OCI-LY1 (cell line): ENCODE results near the gene MARCOL.

ENCODE experiments used
- EZH2 ChIP-seq: fragments of 200-600 bp; sonication (generic), shearing (Covaris generic); IDR thresholded peaks from 2 replicates; pipeline ENCODE4 v1.8.0; 2017; ENCODE audit warnings: borderline replicate concordance, mixed run types, mild to moderate bottlenecking, antibody characterized with exemption, low read length, moderate library complexity, mixed read lengths
- TF ChIP-seq, protein P1 (sequence below): fragments of 200-600 bp; sonication (generic), shearing (Covaris generic); IDR thresholded peaks from 2 replicates; pipeline ENCODE4 v1.5.1; 2017; ENCODE audit warnings: mild to moderate bottlenecking, antibody characterized with exemption, low read length, moderate library complexity, mixed read lengths

DNA sequence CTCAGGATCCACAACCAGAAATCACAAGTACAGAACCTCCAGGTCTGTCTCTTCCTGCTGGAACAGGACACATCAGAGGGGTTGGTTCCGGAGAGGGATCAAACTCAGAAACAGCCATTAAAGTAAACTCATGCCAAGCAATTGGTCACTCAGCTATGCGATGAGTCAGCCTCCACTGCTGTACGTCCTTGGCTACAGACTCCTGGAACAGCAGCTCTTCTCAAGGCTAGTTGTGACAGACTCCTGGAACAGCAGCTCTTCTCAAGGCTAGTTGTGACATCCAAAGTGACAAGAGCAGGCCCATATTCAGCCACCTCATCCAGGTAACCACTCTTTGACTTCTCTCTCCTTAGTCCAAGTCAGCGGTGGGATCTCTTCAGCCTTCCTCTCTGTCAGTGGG lies 30.2 kb downstream of the MARCOL start, which contains the start of gene SPINK13:
- TF ChIP-seq, protein P1, sequence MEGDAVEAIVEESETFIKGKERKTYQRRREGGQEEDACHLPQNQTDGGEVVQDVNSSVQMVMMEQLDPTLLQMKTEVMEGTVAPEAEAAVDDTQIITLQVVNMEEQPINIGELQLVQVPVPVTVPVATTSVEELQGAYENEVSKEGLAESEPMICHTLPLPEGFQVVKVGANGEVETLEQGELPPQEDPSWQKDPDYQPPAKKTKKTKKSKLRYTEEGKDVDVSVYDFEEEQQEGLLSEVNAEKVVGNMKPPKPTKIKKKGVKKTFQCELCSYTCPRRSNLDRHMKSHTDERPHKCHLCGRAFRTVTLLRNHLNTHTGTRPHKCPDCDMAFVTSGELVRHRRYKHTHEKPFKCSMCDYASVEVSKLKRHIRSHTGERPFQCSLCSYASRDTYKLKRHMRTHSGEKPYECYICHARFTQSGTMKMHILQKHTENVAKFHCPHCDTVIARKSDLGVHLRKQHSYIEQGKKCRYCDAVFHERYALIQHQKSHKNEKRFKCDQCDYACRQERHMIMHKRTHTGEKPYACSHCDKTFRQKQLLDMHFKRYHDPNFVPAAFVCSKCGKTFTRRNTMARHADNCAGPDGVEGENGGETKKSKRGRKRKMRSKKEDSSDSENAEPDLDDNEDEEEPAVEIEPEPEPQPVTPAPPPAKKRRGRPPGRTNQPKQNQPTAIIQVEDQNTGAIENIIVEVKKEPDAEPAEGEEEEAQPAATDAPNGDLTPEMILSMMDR, result no peak
- TF ChIP-seq EZH2, result no peak
